Urinary bladder (tissue), 4 donors: Measurements from ENCODE around the gene ADGRG7. TPM values are rescaled to one million over a fixed set of nuclear protein-coding genes. Genes with fewer than 3 reads are reported as not detected.

Source experiments
- DNase-seq: peaks from one replicate; pipeline ENCODE4 v3.0.0-alpha.2; 2015; ENCODE audit errors: extremely low spot score
- H3K27ac ChIP-seq: one replicate; pipeline ENCODE4 v1.5.1; 2013; ENCODE audit warnings: low read depth, mild to moderate bottlenecking, moderate library complexity
- H3K36me3 ChIP-seq: one replicate; pipeline ENCODE4 v1.6.1; 2013; ENCODE audit warnings: mild to moderate bottlenecking, moderate library complexity; ENCODE audit not compliant: insufficient read depth
- H3K4me1 ChIP-seq: one replicate; pipeline ENCODE4 v1.6.1; 2013; ENCODE audit warnings: mild to moderate bottlenecking, moderate library complexity; ENCODE audit not compliant: insufficient read depth
- H3K4me3 ChIP-seq: one replicate; pipeline ENCODE4 v1.5.1; 2013; ENCODE audit warnings: low read depth, low read length
- WGBS: extraction: QIAGEN DNeasy Blood & Tissue Kit; methylation state at CpG from one replicate; pipeline ENCODE4 v1.1.7; 2013; 5-methylcytosine and 5-hydroxymethylcytosine counted together
- polyA plus RNA-seq: library from polyadenylated mRNA; stranded (reverse); fragments of 200-250 nt; gene quantifications from one replicate; pipeline ENCODE4 v1.2.3, GENCODE V29; 2013
- total RNA-seq: library from RNA; depleted of rRNA; stranded (reverse); fragments of >200 nt; gene quantifications from one replicate; pipeline ENCODE4 v1.2.3, GENCODE V29; 2014
- donor health status: healthy with polysubstance abuse.
- donor health status: healthy.

ADGRG7 gene
- total and polyA plus RNA-seq, 2 donors = 0.11 TPM; not detected in 1

- Histone ChIP-seq H3K4me1 (no peaks in the 10 kb centered on the region), H3K36me3 (no peaks in the 10 kb centered on the region), H3K4me3 (no peak overlapping the region), H3K27ac (no peak overlapping the region)
- WGBS = 93% methylated on average over 1 of the region's 1 CpG
- DNase-seq = no peak
These were observed 72.1 kb downstream of the ADGRG7 start for GRCh38 chr3:100681496-100681895.

GRCh38 chr3:100682056-100682853 lies 72.9 kb downstream of the ADGRG7 start:
- WGBS = 73% methylated on average over 41 of the region's 41 CpGs
- Histone ChIP-seq H3K27ac (no peak overlapping the region), H3K36me3 (no peaks in the 10 kb centered on the region), H3K4me1 (no peaks in the 10 kb centered on the region), H3K4me3 (no peak overlapping the region)
- no peak for DNase-seq

GRCh38 chr3:100682854-100683760 lies 73.7 kb downstream of the ADGRG7 start:
- Histone ChIP-seq H3K36me3 (no peaks in the 10 kb centered on the region), H3K27ac (no peak overlapping the region), H3K4me1 (no peaks in the 10 kb centered on the region), H3K4me3 (no peak overlapping the region)
- WGBS = 84% methylated on average over 18 of the region's 18 CpGs
- no peak for DNase-seq

GRCh38 chr3:100693225-100693624 lies 83.8 kb downstream of the ADGRG7 start:
- Histone ChIP-seq H3K36me3 (no peaks in the 10 kb centered on the region), H3K27ac (no peak overlapping the region), H3K4me1 (no peaks in the 10 kb centered on the region), H3K4me3 (no peak overlapping the region)
- no peak for DNase-seq

- WGBS = 41% methylated on average over 2 of the region's 2 CpGs
These were observed 86.3 kb downstream of the ADGRG7 start for GRCh38 chr3:100695696-100696095.

GRCh38 chr3:100696161-100696560 lies 86.8 kb downstream of the ADGRG7 start:
- Histone ChIP-seq H3K27ac (no peak overlapping the region), H3K36me3 (no peaks in the 10 kb centered on the region), H3K4me1 (no peaks in the 10 kb centered on the region), H3K4me3 (no peak overlapping the region)
- 82% methylated on average over 3 of the region's 3 CpGs for WGBS
- no peak for DNase-seq

More at GRCh38 chr3:100695696-100696095, 86.3 kb downstream of the ADGRG7 start:
- no peak for DNase-seq
- no peak overlapping the region for H3K4me3 ChIP-seq
- no peaks in the 10 kb centered on the region for H3K4me1 ChIP-seq
- H3K36me3 ChIP-seq = no peaks in the 10 kb centered on the region
- H3K27ac ChIP-seq = no peak overlapping the region

- WGBS = 73% methylated on average over 7 of the region's 7 CpGs
- no peak for DNase-seq
- H3K36me3 ChIP-seq = no peaks in the 10 kb centered on the region
- H3K4me3 ChIP-seq = no peak overlapping the region
- no peak overlapping the region for H3K27ac ChIP-seq
- H3K4me1 ChIP-seq = no peaks in the 10 kb centered on the region
These were observed 87.8 kb downstream of the ADGRG7 start for GRCh38 chr3:100697172-100697571.

- Histone ChIP-seq H3K4me3 (no peak overlapping the region), H3K36me3 (no peaks in the 10 kb centered on the region), H3K4me1 (no peaks in the 10 kb centered on the region), H3K27ac (no peak overlapping the region)
- WGBS = 66% methylated on average over 5 of the region's 5 CpGs
- no peak for DNase-seq
These were observed 88.4 kb downstream of the ADGRG7 start for GRCh38 chr3:100697723-100698285.

GRCh38 chr3:100698736-100699135 lies 89.3 kb downstream of the ADGRG7 start:
- Histone ChIP-seq H3K36me3 (no peaks in the 10 kb centered on the region), H3K4me1 (no peaks in the 10 kb centered on the region), H3K27ac (no peak overlapping the region), H3K4me3 (no peak overlapping the region)
- no peak for DNase-seq
- WGBS = 29% methylated on average over 3 of the region's 3 CpGs

GRCh38 chr3:100700708-100701107 lies 91.3 kb downstream of the ADGRG7 start:
- no peak for DNase-seq
- WGBS = 80% methylated on average over 5 of the region's 5 CpGs
- no peak overlapping the region for H3K4me3 ChIP-seq

GRCh38 chr3:100702082-100702979 lies 92.9 kb downstream of the ADGRG7 start:
- DNase-seq = no peak
- no peak overlapping the region for H3K4me3 ChIP-seq
- WGBS = 70% methylated on average over 4 of the region's 4 CpGs
- H3K4me1 ChIP-seq = no peaks in the 10 kb centered on the region
- H3K36me3 ChIP-seq = no peaks in the 10 kb centered on the region
- no peak overlapping the region for H3K27ac ChIP-seq

More at GRCh38 chr3:100700708-100701107, 91.3 kb downstream of the ADGRG7 start:
- Histone ChIP-seq H3K36me3 (no peaks in the 10 kb centered on the region), H3K27ac (no peak overlapping the region), H3K4me1 (no peaks in the 10 kb centered on the region)

GRCh38 chr3:100702980-100703345 lies 93.6 kb downstream of the ADGRG7 start:
- Histone ChIP-seq H3K4me1 (no peaks in the 10 kb centered on the region), H3K36me3 (no peaks in the 10 kb centered on the region), H3K4me3 (no peak overlapping the region), H3K27ac (no peak overlapping the region)
- DNase-seq = no peak
- WGBS = 78% methylated on average over 5 of the region's 5 CpGs

GRCh38 chr3:100703865-100704264 lies 94.5 kb downstream of the ADGRG7 start:
- Histone ChIP-seq H3K4me3 (no peak overlapping the region), H3K27ac (no peak overlapping the region), H3K4me1 (no peaks in the 10 kb centered on the region), H3K36me3 (no peaks in the 10 kb centered on the region)
- no peak for DNase-seq
- 64% methylated on average over 4 of the region's 4 CpGs for WGBS
